Common myeloid progenitor, CD34-positive (primary cell): ENCODE results near the gene FBXL15.
A peak's percentile ranks its signal among the peaks of the same experiment; 100 is the strongest.

Source experiments
- CTCF ChIA-PET: fragments of 350-600 bp; sonication (Branson Sonifier 250); formaldehyde crosslinking; loops from one replicate; lab custom pipeline; 2021; ENCODE audit warnings: antibody characterized with exemption; lab: Charles Lee
- POLR2A ChIA-PET: fragments of 350-600 bp; sonication (Branson Sonifier 250); formaldehyde crosslinking; loops from one replicate; lab custom pipeline; 2021; ENCODE audit warnings: antibody characterized with exemption; lab: Charles Lee
- DNase-seq, 3 donors: peaks; one replicate each; pipeline versions ENCODE4 v3.0.0 to v3.0.0-alpha.2; 2013
- H3K27ac ChIP-seq, 2 experiments: 1 replicate in 1 of 2; 2 replicates in 1 of 2; pipeline ENCODE4 v1.7.0; 2013; ENCODE audit warnings: inconsistent platforms in 2 of 2, low read length in 2 of 2, mild to moderate bottlenecking in 2 of 2, low read depth in 1 of 2, moderate library complexity in 1 of 2; ENCODE audit not compliant: severe bottlenecking in 2 of 2, insufficient read depth in 1 of 2, poor library complexity in 1 of 2
- H3K27me3 ChIP-seq, 5 experiments: replicated peaks in 2 of 5; 1 replicate in 3 of 5; 2 replicates in 2 of 5; pipeline versions ENCODE4 v1.6.1 to v1.7.0; 2013; ENCODE audit warnings: low read length in 4 of 5, mild to moderate bottlenecking in 2 of 5, moderate library complexity in 2 of 5, inconsistent platforms in 1 of 5; ENCODE audit not compliant: insufficient read depth in 5 of 5, control insufficient read depth in 4 of 5
- H3K36me3 ChIP-seq, 4 experiments: 1 replicate in 2 of 4; 2 replicates in 2 of 4; pipeline versions ENCODE4 v1.6.1 to v1.7.0; 2013; ENCODE audit warnings: low read length in 3 of 4, control low read depth in 1 of 4, mild to moderate bottlenecking in 1 of 4; ENCODE audit not compliant: control insufficient read depth in 4 of 4, insufficient read depth in 4 of 4
- H3K4me1 ChIP-seq, 4 experiments: 1 replicate in 3 of 4; 2 replicates in 1 of 4; pipeline versions ENCODE4 v1.6.1 to v1.7.1; 2013; ENCODE audit warnings: low read length in 3 of 4, mild to moderate bottlenecking in 3 of 4, control low read depth in 1 of 4, inconsistent platforms in 1 of 4, moderate library complexity in 1 of 4; ENCODE audit not compliant: control insufficient read depth in 4 of 4, insufficient read depth in 4 of 4; ENCODE audit errors: control extremely low read depth in 1 of 4
- H3K4me3 ChIP-seq, 7 experiments: 1 replicate in 4 of 7; 2 replicates in 3 of 7; pipeline versions ENCODE4 v1.5.1 to v1.7.0; 2013; ENCODE audit warnings: mild to moderate bottlenecking in 7 of 7, low read length in 6 of 7, moderate library complexity in 6 of 7, inconsistent platforms in 2 of 7, low read depth in 2 of 7, control low read depth in 1 of 7; ENCODE audit not compliant: insufficient read depth in 4 of 7, control insufficient read depth in 1 of 7; ENCODE audit errors: extremely low read depth in 1 of 7
- H3K9me3 ChIP-seq, 5 experiments: 1 replicate in 4 of 5; 2 replicates in 1 of 5; pipeline versions ENCODE4 v1.6.1 to v1.7.1; 2013; ENCODE audit warnings: low read length in 4 of 5, mild to moderate bottlenecking in 2 of 5, inconsistent platforms in 1 of 5, low read depth in 1 of 5, moderate library complexity in 1 of 5; ENCODE audit not compliant: control insufficient read depth in 4 of 5, insufficient read depth in 2 of 5; ENCODE audit errors: control extremely low read depth in 1 of 5
- WGBS: methylation state at CpG from one replicate; pipeline ENCODE4 v1.1.5; 2013; ENCODE audit not compliant: insufficient coverage; 5-methylcytosine and 5-hydroxymethylcytosine counted together

FBXL15 gene

GRCh38 chr10:102393411-102394078 is 27.1 kb upstream of the FBXL15 start:
- Histone ChIP-seq H3K36me3 (peaks cover 0 to 13% (median 8%) of the 10 kb centered on the region in 4 experiments), H3K27me3 (peaks cover 0 to 12% (median 2%) of the 10 kb centered on the region in 5 experiments), H3K4me3 (peak overlapping the region; percentile 57 to 95 (median 74)), H3K9me3 (no peaks in the 10 kb centered on the region), H3K27ac (peak overlapping the region; percentile 90 to 97), H3K4me1 (peaks cover 2 to 31% (median 27%) of the 10 kb centered on the region in 4 experiments)
- ChIA-PET POLR2A (interaction anchor here (0.6 to 4.1 kb wide), 12 partner anchors 8 to 1022 kb away, joined by 3 to 31 read pairs (median 4); partner anchors contain the start of gene FBXL15), CTCF (interaction anchor here (0.6 to 4.4 kb wide), 20 partner anchors 8 to 192 kb away, joined by 3 to 28 read pairs (median 4); partner anchors contain the start of genes ELOVL3 and FBXL15)
- 17% methylated on average over 20 of the region's 30 CpGs for WGBS
- no peak for DNase-seq

GRCh38 chr10:102394079-102394800 is 26.4 kb upstream of the FBXL15 start:
- Histone ChIP-seq H3K27ac (peak overlapping the region; percentile 90 to 97), H3K36me3 (peaks cover 0 to 15% (median 8%) of the 10 kb centered on the region in 4 experiments), H3K4me3 (peak overlapping the region; percentile 57 to 95 (median 74)), H3K9me3 (no peaks in the 10 kb centered on the region), H3K4me1 (peaks cover 2 to 34% (median 32%) of the 10 kb centered on the region in 4 experiments), H3K27me3 (peaks cover 0 to 12% (median 2%) of the 10 kb centered on the region in 5 experiments)
- ChIA-PET POLR2A (interaction anchor here (0.6 to 4.1 kb wide), 17 partner anchors 8 to 280 kb away, joined by 3 to 31 read pairs (median 3); partner anchors contain the start of gene FBXL15), CTCF (interaction anchor here (0.6 to 4.4 kb wide), 17 partner anchors 8 to 191 kb away, joined by 3 to 28 read pairs (median 4); partner anchors contain the start of gene FBXL15)
- DNase-seq: peak; percentile 97 to 98 (median 97)
- 0% methylated on average over 70 of the region's 71 CpGs for WGBS

GRCh38 chr10:102394801-102395399 is 25.7 kb upstream of the FBXL15 start:
- Histone ChIP-seq H3K4me3 (peak overlapping the region; percentile 57 to 95 (median 74)), H3K27me3 (peaks cover 0 to 10% (median 2%) of the 10 kb centered on the region in 5 experiments), H3K4me1 (peaks cover 2 to 39% (median 38%) of the 10 kb centered on the region in 4 experiments), H3K36me3 (peaks cover 0 to 15% (median 8%) of the 10 kb centered on the region in 4 experiments), H3K9me3 (no peaks in the 10 kb centered on the region), H3K27ac (peak overlapping the region; percentile 90 to 97)
- ChIA-PET POLR2A (interaction anchor here (0.6 to 4.1 kb wide), 12 partner anchors 9 to 279 kb away, joined by 3 to 31 read pairs (median 4); partner anchors contain the start of gene FBXL15), CTCF (interaction anchor here (1.1 to 4.4 kb wide), 6 partner anchors 9 to 97 kb away, joined by 3 to 28 read pairs (median 8); partner anchors contain the start of gene FBXL15)
- WGBS: 0% methylated on average over 22 of the region's 35 CpGs
- DNase-seq: peak in 2 of 3 donors; percentile 70 to 80

- DNase-seq: peak; percentile 87 to 94 (median 91)
- H3K27ac ChIP-seq: peak within 1 kb of the TSS; percentile 90 to 97
- H3K36me3 ChIP-seq: peaks cover 0 to 15% (median 10%) of the 10 kb centered on the region in 4 experiments
- WGBS: 0% methylated on average over 28 of the region's 42 CpGs
- H3K4me3 ChIP-seq: peak within 1 kb of the TSS; percentile 57 to 95 (median 74)
- H3K27me3 ChIP-seq: peaks cover 0 to 8% (median 2%) of the 10 kb centered on the region in 5 experiments
- H3K9me3 ChIP-seq: no peaks in the 10 kb centered on the region
- H3K4me1 ChIP-seq: peaks cover 2 to 41% (median 38%) of the 10 kb centered on the region in 4 experiments
- ChIA-PET CTCF (interaction anchor here (1.1 to 6.7 kb wide), 7 partner anchors 9 to 98 kb away, joined by 3 to 45 read pairs (median 9); partner anchors contain the start of gene FBXL15), POLR2A (interaction anchor here (0.6 to 4.1 kb wide), 13 partner anchors 9 to 348 kb away, joined by 3 to 31 read pairs (median 4); partner anchors contain the start of genes CUEDC2 and FBXL15)
These were observed 25.0 kb upstream of the FBXL15 start, which contains the start of gene NFKB2 for GRCh38 chr10:102395400-102396316. Gene NFKB2, plus strand, starts transcription at chr10:102395705. Its CDS starts 255 bp downstream, at chr10:102395960.

GRCh38 chr10:102396317-102396650 is 24.4 kb upstream of the FBXL15 start:
- Histone ChIP-seq H3K27me3 (peaks cover 0 to 7% (median 0%) of the 10 kb centered on the region in 5 experiments), H3K36me3 (peaks cover 0 to 21% (median 12%) of the 10 kb centered on the region in 4 experiments), H3K4me1 (peaks cover 2 to 41% (median 38%) of the 10 kb centered on the region in 4 experiments), H3K27ac (peak overlapping the region; percentile 75 to 97), H3K4me3 (peak overlapping the region; percentile 22 to 95 (median 74)), H3K9me3 (no peaks in the 10 kb centered on the region)
- 64% methylated on average over 2 of the region's 4 CpGs for WGBS
- ChIA-PET CTCF (interaction anchor here (2.5 to 6.7 kb wide), 4 partner anchors 8 to 26 kb away, joined by 6 to 45 read pairs (median 30); partner anchors contain the start of gene FBXL15), POLR2A (interaction anchor here (0.8 to 4.1 kb wide), 4 partner anchors 14 to 347 kb away, joined by 3 to 28 read pairs (median 5); partner anchors contain the start of gene FBXL15)
- no peak for DNase-seq
